ENCODE data around the gene LNX2. TPM values are rescaled to one million over a fixed set of nuclear protein-coding genes. Genes with fewer than 3 reads are reported as not detected.

Gene LNX2
- total RNA-seq, 1 experiment from 2014 or later = 6.4 TPM

GRCh38 chr13:27665761-27666160 is 45.4 kb upstream of the LNX2 start:
- DNase-seq (ENCODE audit: low spot score) = no peak
- Histone ChIP-seq H3K36me3 (ENCODE audit: insufficient read depth, low read length, poor library complexity, severe bottlenecking) (peaks cover 3% of the 10 kb centered on the region), H3K27me3 (replicated peaks; ENCODE audit: insufficient read depth, low read depth, low read length, poor library complexity) (no peaks in the 10 kb centered on the region), H3K4me1 (ENCODE audit: insufficient read depth, low read length, poor library complexity, severe bottlenecking) (no peaks in the 10 kb centered on the region), H3K9me3 (ENCODE audit: low read depth, low read length, poor library complexity, severe bottlenecking) (no peaks in the 10 kb centered on the region), H3K4me3 (ENCODE audit: low read depth, low read length, poor library complexity, severe bottlenecking) (no peak overlapping the region), H3K27ac (ENCODE audit: low read depth, low read length, poor library complexity, severe bottlenecking) (no peak overlapping the region)
- no TSS peak for BruUV-seq (replicated peaks)
- ChIA-PET POLR2A (ENCODE audit: low non-redundant PET) (no interaction called here), CTCF (no interaction called here)
- intact Hi-C loops (cut with micrococcal nuclease; ENCODE audit: unreplicated experiment) = no loop called here
- TF ChIP-seq CTCF (conservative IDR thresholded peaks at IDR 0.05; ENCODE audit: low read depth, low read length) = no peak
- TF ChIP-seq EZH2 (IDR thresholded peaks at IDR 0.05; ENCODE audit: borderline replicate concordance, low read depth, low read length, poor library complexity, severe bottlenecking) = no peak

- no peak overlapping the region for H3K27ac ChIP-seq (ENCODE audit: low read depth, low read length, poor library complexity, severe bottlenecking)
- no peaks in the 10 kb centered on the region for H3K9me3 ChIP-seq (ENCODE audit: low read depth, low read length, poor library complexity, severe bottlenecking)
- intact Hi-C loops (cut with micrococcal nuclease; ENCODE audit: unreplicated experiment) = no loop called here
- DNase-seq (ENCODE audit: low spot score) = no peak
- peaks cover 3% of the 10 kb centered on the region for H3K36me3 ChIP-seq (ENCODE audit: insufficient read depth, low read length, poor library complexity, severe bottlenecking)
- TF ChIP-seq CTCF (conservative IDR thresholded peaks at IDR 0.05; ENCODE audit: low read depth, low read length) (0 out of 2 replicates have a peak, but pooled peaks have one; percentile 30), EZH2 (IDR thresholded peaks at IDR 0.05; ENCODE audit: borderline replicate concordance, low read depth, low read length, poor library complexity, severe bottlenecking) (no peak)
- H3K27me3 ChIP-seq (replicated peaks; ENCODE audit: insufficient read depth, low read depth, low read length, poor library complexity) = no peaks in the 10 kb centered on the region
- no peaks in the 10 kb centered on the region for H3K4me1 ChIP-seq (ENCODE audit: insufficient read depth, low read length, poor library complexity, severe bottlenecking)
- ChIA-PET POLR2A (ENCODE audit: low non-redundant PET) (no interaction called here), CTCF (no interaction called here)
- H3K4me3 ChIP-seq (ENCODE audit: low read depth, low read length, poor library complexity, severe bottlenecking) = no peak overlapping the region
- no TSS peak for BruUV-seq (replicated peaks)
These were observed 45.0 kb upstream of the LNX2 start for GRCh38 chr13:27665333-27665732.

DNA sequence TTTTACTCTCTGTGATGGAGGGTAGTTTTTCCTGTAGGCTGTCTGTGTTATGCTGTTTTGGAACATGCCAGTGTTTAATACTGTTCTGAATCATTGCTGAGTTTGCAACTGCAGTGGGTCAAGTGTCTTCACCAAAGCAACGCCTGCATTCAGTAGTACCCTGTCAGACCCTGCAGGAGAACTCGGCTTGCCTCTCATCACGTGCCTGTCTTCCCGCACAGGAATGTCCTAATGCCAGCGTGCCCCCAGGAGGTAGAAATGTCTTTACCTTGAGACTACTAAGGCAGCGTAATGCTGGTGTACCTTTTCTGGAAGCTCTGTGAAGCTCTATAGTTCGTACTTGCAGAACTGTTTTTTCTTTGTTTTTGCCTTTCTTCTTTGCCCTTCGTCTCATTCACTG is 43.6 kb upstream of the LNX2 start:
- Histone ChIP-seq H3K9me3 (ENCODE audit: low read depth, low read length, poor library complexity, severe bottlenecking) (no peaks in the 10 kb centered on the region), H3K27me3 (replicated peaks; ENCODE audit: insufficient read depth, low read depth, low read length, poor library complexity) (no peaks in the 10 kb centered on the region), H3K27ac (ENCODE audit: low read depth, low read length, poor library complexity, severe bottlenecking) (no peak overlapping the region), H3K36me3 (ENCODE audit: insufficient read depth, low read length, poor library complexity, severe bottlenecking) (peaks cover 3% of the 10 kb centered on the region), H3K4me3 (ENCODE audit: low read depth, low read length, poor library complexity, severe bottlenecking) (no peak overlapping the region), H3K4me1 (ENCODE audit: insufficient read depth, low read length, poor library complexity, severe bottlenecking) (peaks cover under 1% of the 10 kb centered on the region)
- ChIA-PET CTCF (no interaction called here), POLR2A (ENCODE audit: low non-redundant PET) (no interaction called here)
- no peak for DNase-seq (ENCODE audit: low spot score)
- intact Hi-C loops (cut with micrococcal nuclease; ENCODE audit: unreplicated experiment) = no loop called here
- BruUV-seq (replicated peaks) = no TSS peak
- TF ChIP-seq CTCF (conservative IDR thresholded peaks at IDR 0.05; ENCODE audit: low read depth, low read length) = no peak
- no peak for TF ChIP-seq EZH2 (IDR thresholded peaks at IDR 0.05; ENCODE audit: borderline replicate concordance, low read depth, low read length, poor library complexity, severe bottlenecking)

All from A673 (cell line).